ENCODE data around the gene USP6NL.
"Not testable (repeated sequence)": the region's sequence is repeated elsewhere in the genome, so short reads cannot be mapped to it uniquely, and the experiment has no call there.

The USP6NL gene

DNA sequence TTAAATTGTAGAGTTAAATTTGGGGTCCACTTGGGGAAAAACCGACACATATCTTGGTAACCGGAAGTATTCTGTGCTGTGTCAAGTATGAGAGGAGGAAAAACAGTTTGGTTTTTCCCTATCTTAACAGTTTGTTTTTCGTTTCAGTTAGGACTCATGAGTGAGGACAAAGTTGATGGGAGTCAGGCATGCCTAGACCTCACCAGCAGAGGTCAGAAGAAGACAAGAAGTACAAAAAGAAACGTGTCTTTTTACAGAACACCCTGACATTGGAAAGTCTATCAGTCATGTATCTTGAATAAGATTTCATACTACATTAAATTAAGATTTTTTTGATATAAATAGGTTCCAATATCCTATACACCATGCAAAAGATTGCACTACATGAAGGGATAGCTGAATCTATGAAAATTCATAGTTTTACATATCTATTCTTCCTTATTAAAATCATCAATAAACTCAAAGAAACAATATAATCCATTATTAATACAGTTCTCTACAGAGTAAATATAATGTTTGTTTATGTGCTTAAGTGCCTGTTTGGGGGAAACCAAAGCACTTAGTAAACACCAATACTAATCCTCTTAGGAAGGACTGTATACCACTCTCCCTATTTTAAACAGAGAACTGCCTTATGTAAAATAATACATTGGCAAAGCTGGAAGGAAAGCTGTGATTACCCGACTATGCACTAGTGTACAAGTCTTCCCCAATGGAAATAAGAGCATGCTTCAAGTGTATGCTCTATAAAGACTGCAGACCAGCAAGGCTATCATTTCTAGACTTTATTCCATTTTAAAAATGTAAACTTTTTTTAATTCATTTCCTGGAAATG lies 95.6 kb downstream of the USP6NL start:
- H3K4me1 Mint-ChIP-seq, result peaks cover 29% of the 10 kb centered on the region
- DNase-seq, result peak; percentile 31
- no peaks in the 10 kb centered on the region for H3K9me3 Mint-ChIP-seq
- ATAC-seq, result peak; percentile 60
- H3K4me3 Mint-ChIP-seq, result no peak overlapping the region
- peaks cover 2% of the 10 kb centered on the region for H3K27me3 Mint-ChIP-seq
- H3K27ac Mint-ChIP-seq, result no peak overlapping the region
- H3K36me3 Mint-ChIP-seq (ENCODE audit: low read depth), result no peaks in the 10 kb centered on the region

DNA sequence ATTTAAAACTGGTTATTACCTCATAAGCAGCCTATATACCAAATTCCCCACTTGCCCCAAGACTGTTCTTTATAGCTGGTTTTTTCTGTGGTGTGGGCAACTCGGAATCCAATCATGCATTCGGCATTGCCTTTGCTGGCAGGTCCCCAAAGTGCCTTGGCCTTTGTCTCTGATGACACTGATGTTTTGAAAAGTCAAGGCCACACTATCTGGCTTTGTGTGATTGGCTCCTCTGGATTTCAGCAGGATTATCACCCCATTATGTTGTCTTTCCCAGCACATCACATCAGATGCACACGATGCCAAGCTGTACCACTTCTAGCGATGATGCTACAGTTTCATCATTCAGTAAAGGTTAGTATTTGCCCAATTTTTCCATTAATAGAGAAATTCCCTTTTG lies 97.7 kb downstream of the USP6NL start:
- H3K4me1 Mint-ChIP-seq, result peaks cover 29% of the 10 kb centered on the region
- H3K27me3 Mint-ChIP-seq, result no peaks in the 10 kb centered on the region
- no peaks in the 10 kb centered on the region for H3K36me3 Mint-ChIP-seq (ENCODE audit: low read depth)
- no peak overlapping the region for H3K4me3 Mint-ChIP-seq
- no peak for ATAC-seq
- no peak for DNase-seq
- H3K9me3 Mint-ChIP-seq, result no peaks in the 10 kb centered on the region
- H3K27ac Mint-ChIP-seq, result no peak overlapping the region

DNA sequence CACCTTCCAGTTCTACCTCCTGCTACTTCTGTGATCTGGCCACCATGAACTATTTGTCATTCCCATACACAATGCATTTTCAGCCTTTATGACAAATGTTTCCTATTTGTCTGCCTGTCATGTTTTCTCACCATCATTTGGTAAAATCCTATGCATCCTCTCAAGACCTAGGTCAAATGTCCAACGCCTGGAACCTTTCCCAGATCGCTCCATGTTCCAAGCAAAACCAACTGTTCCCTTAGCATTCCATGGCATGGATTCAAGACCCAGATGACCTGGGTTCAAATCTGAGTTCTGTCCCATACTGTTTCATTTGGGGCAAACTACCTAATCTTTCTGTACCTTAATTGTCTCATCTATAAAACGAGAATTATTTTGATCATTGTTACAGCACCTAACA lies 98.9 kb downstream of the USP6NL start:
- no peak overlapping the region for H3K27ac Mint-ChIP-seq
- no peaks in the 10 kb centered on the region for H3K27me3 Mint-ChIP-seq
- H3K36me3 Mint-ChIP-seq (ENCODE audit: low read depth), result no peaks in the 10 kb centered on the region
- H3K4me3 Mint-ChIP-seq, result no peak overlapping the region
- H3K9me3 Mint-ChIP-seq, result no peaks in the 10 kb centered on the region
- ATAC-seq (no peak), DNase-seq (no peak)
- H3K4me1 Mint-ChIP-seq, result peaks cover 22% of the 10 kb centered on the region

DNA sequence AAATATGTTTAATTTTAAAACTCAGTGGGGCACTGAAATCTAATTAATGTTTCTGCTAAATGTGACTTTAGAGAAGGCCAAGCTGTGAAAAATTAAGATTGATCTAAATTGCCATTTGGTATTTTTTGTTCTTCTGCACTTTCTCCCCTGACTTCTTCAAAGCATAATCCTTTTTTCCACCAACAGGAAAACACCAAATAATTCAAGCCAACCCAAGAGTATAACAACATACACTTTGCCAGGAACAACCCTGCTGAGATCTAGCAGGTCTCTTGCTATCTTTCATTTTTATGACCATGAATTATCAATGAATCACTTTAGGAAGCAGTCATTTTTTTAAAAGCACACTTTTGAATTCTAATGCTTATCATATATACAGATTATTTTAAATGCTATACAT lies 100.1 kb downstream of the USP6NL start:
- Mint-ChIP-seq H3K36me3 (ENCODE audit: low read depth) (no peaks in the 10 kb centered on the region), H3K9me3 (no peaks in the 10 kb centered on the region), H3K27ac (no peak overlapping the region), H3K27me3 (no peaks in the 10 kb centered on the region), H3K4me3 (no peak overlapping the region), H3K4me1 (peaks cover 9% of the 10 kb centered on the region)
- no peak for DNase-seq
- ATAC-seq, result no peak

DNA sequence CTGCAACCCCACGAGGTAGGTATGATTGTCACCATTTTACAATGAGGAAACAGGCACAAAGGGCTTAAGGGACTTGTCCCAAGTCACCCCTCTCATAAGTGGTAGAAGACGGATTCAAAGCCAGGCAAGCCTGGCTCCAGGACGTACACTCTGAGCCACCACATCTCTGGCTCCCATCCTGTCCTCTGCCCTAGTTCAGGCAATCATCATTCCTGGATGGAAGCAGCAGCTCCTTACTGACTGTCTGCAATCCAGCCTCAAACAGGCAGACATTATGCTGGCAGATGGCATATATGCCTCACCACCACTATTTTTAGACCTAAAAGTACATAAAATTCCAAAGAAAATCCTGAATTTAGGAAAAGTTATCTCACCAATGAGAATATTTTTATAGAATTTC lies 100.7 kb downstream of the USP6NL start:
- no peak for ATAC-seq
- no peak for DNase-seq
- H3K4me1 Mint-ChIP-seq, result peaks cover 10% of the 10 kb centered on the region
- H3K27ac Mint-ChIP-seq, result no peak overlapping the region
- no peaks in the 10 kb centered on the region for H3K27me3 Mint-ChIP-seq
- H3K9me3 Mint-ChIP-seq, result no peaks in the 10 kb centered on the region
- no peaks in the 10 kb centered on the region for H3K36me3 Mint-ChIP-seq (ENCODE audit: low read depth)
- no peak overlapping the region for H3K4me3 Mint-ChIP-seq

DNA sequence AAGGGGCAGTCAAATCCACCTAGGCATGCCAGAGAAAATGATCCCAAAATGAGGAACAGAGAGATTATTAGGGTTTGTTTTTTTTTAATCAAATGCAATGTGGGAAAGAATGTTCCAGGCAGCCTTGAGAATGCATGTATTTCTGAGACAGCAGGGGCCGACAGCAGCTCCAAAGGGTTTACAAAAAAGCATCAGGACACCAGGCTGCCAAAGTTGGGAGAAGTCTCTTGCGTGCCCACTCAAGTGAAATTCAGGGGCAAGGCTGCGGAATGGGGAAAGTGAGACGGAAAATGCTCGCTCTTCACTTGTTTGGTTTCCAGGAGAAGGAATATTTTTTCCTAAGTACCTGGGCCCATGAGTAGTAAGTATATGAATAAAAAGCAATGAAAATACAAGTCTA lies 101.2 kb downstream of the USP6NL start:
- no peak overlapping the region for H3K27ac Mint-ChIP-seq
- H3K9me3 Mint-ChIP-seq, result no peaks in the 10 kb centered on the region
- no peak overlapping the region for H3K4me3 Mint-ChIP-seq
- DNase-seq (no peak), ATAC-seq (no peak)
- H3K36me3 Mint-ChIP-seq (ENCODE audit: low read depth), result no peaks in the 10 kb centered on the region
- H3K4me1 Mint-ChIP-seq, result peaks cover 10% of the 10 kb centered on the region
- H3K27me3 Mint-ChIP-seq, result no peaks in the 10 kb centered on the region

DNA sequence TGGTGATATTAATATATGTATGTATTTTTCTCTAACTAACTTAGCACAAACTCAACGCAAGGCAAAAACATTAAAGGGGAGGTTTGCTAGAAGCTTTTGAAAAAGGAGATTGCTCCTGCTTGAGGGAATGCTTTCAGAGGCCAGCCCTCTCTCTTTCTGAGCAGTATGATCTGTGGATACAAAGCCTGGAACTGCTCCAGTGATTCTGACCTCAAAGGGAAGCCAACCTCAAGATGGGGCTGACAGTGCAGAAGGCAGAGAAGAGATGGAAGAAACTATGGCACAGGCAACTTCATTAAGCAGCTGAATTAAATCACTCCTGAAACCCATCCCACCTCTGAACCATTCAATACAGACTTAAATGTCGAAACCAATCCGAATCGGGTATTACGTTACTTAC lies 102.4 kb downstream of the USP6NL start:
- ATAC-seq (no peak), DNase-seq (no peak)
- Mint-ChIP-seq H3K4me1 (peaks cover 16% of the 10 kb centered on the region), H3K27me3 (no peaks in the 10 kb centered on the region), H3K9me3 (no peaks in the 10 kb centered on the region), H3K4me3 (no peak overlapping the region), H3K36me3 (ENCODE audit: low read depth) (no peaks in the 10 kb centered on the region), H3K27ac (no peak overlapping the region)

DNA sequence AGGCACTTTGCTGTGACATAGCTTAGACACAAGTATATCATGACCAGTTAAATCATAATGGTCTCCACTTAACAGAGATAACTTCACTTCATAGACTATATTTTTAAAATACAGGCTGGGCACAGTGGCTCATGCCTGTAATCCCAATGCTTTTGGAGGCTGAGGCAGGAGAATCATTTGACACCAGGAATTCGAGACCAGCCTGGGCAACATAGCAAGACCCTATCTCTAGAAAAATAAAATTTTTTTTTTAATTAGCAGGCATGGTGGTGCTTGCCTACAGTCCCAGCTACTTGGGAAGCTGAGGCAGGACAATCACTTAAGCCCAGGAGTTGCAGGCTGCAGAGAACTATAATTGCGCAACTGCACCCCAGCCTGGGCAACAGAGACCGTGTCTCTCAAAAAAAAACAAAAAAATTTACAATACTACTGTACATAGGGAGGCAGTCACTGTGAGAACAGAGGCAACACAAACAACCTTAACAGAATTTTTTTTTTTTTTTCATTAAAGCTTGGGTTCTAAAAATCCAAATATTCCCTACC lies 105.1 kb downstream of the USP6NL start:
- Mint-ChIP-seq H3K9me3 (no peaks in the 10 kb centered on the region), H3K4me1 (peaks cover 16% of the 10 kb centered on the region), H3K4me3 (no peak overlapping the region), H3K27me3 (no peaks in the 10 kb centered on the region), H3K27ac (no peak overlapping the region), H3K36me3 (ENCODE audit: low read depth) (no peaks in the 10 kb centered on the region)
- ATAC-seq (no peak), DNase-seq (no peak)

DNA sequence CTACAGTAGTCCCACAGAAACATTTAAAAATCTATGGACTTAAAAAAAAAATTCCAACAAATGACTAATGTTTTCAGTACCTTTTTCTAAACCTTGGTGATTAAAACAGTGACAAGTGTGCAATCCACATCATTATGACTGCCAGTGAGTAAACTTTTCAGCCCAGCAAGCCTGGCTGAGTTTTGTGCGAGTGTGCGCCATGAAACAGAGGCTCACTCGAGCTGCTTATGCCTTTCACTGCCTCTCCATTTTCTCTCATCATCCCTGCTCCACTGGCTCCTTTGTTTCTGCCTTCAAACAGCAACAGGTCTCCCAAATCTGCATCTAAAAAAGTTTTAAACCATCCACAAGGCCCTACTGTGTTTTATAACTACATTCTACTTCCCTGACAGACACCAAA lies 105.8 kb downstream of the USP6NL start:
- no peaks in the 10 kb centered on the region for H3K36me3 Mint-ChIP-seq (ENCODE audit: low read depth)
- H3K27ac Mint-ChIP-seq, result no peak overlapping the region
- no peaks in the 10 kb centered on the region for H3K9me3 Mint-ChIP-seq
- peak; percentile 8 for DNase-seq
- H3K4me3 Mint-ChIP-seq, result no peak overlapping the region
- H3K27me3 Mint-ChIP-seq, result no peaks in the 10 kb centered on the region
- ATAC-seq, result peak; percentile 73
- peaks cover 16% of the 10 kb centered on the region for H3K4me1 Mint-ChIP-seq

DNA sequence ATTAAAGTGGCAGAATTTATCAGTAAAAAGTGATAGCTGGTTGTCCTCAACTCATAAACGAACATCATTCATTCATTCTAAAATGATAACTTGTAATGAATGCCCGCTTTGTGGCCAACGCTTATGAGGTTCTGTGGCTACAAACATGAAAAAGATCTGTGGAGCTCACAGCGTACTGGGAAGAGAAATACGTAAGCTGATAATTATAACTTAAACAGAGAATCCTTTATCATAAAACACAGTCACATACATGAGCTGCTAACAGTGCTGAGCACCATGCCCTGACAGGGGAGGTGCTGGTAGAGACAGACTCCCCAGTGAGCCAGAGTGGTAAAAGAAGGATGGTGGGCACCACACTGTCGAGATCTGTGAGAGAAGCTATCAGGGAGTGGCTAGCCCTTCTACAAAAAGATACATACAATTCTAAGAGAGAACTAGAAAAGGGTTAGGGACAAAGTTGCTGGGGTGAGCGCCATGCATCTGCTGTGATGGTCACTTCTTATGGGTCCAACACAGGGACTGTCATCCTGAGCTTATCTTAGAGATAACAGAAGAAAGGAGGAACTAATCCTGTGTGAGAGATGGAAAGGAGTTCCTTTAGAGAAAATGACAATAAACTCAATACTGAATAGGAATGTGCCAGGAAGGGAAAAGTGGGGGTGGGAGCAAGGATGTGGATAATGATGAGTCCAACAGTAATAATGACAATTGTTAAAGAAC lies 106.7 kb downstream of the USP6NL start:
- Mint-ChIP-seq H3K27ac (peak overlapping the region; percentile 23), H3K9me3 (no peaks in the 10 kb centered on the region), H3K36me3 (ENCODE audit: low read depth) (no peaks in the 10 kb centered on the region), H3K4me3 (no peak overlapping the region), H3K27me3 (no peaks in the 10 kb centered on the region), H3K4me1 (peaks cover 16% of the 10 kb centered on the region)
- DNase-seq, result no peak
- no peak for ATAC-seq

DNA sequence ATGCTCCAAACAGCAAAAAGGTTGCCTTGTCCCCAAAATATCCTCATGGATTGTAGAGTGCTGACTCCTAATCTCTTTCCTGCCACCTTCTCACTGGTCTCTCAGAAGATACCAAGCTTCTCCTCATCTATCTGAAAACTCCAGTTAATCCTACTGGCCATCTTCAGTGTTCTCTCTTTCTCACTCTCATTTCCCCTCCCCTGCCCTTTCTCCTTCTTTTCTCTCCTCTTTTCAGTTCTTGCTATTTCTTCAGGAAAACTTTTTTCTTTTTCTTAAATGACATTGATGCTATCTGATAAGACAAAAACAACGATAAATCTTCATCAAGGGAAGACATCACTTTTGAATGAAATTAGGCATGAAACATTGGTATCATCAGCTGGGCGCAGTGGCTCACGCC lies 109.8 kb downstream of the USP6NL start:
- H3K9me3 Mint-ChIP-seq, result no peaks in the 10 kb centered on the region
- H3K36me3 Mint-ChIP-seq (ENCODE audit: low read depth), result peaks cover 2% of the 10 kb centered on the region
- no peak for DNase-seq
- peaks cover 16% of the 10 kb centered on the region for H3K4me1 Mint-ChIP-seq
- no peak for ATAC-seq
- no peak overlapping the region for H3K4me3 Mint-ChIP-seq
- H3K27me3 Mint-ChIP-seq, result no peaks in the 10 kb centered on the region
- no peak overlapping the region for H3K27ac Mint-ChIP-seq

DNA sequence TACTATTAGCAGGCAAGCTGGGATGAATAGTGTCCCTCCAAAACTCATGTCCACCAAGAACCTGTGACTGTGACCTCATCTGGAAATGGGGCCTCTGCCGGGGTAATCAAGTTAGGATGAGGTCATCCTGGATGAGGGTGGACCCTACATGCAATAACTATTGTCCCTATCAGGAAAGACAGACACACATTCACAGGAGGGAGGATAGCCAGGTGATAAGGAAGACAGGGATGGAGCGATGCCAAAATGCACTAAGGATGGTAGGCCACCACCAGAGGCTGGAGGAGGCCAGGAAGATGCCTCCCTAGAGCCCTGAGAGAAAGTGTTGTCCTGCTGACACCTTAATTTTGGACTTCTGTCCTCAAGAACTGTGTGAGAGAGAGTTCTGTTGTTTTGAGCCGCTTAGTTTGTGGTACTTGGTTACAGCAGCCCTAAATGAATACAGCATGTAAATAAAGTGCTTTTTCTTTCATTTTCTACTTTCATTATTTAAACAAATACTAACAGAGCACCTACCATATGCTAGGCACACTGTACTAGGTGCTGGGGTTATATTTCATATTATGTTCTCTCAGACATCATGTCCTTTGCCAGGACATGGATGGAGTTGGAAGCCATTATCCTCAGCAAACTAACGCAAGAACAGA lies 111.9 kb downstream of the USP6NL start:
- no peaks in the 10 kb centered on the region for H3K9me3 Mint-ChIP-seq
- no peak overlapping the region for H3K27ac Mint-ChIP-seq
- no peak overlapping the region for H3K4me3 Mint-ChIP-seq
- DNase-seq, result no peak
- H3K36me3 Mint-ChIP-seq (ENCODE audit: low read depth), result peaks cover 2% of the 10 kb centered on the region
- H3K27me3 Mint-ChIP-seq, result no peaks in the 10 kb centered on the region
- H3K4me1 Mint-ChIP-seq, result no peaks in the 10 kb centered on the region
- ATAC-seq, result no peak

DNA sequence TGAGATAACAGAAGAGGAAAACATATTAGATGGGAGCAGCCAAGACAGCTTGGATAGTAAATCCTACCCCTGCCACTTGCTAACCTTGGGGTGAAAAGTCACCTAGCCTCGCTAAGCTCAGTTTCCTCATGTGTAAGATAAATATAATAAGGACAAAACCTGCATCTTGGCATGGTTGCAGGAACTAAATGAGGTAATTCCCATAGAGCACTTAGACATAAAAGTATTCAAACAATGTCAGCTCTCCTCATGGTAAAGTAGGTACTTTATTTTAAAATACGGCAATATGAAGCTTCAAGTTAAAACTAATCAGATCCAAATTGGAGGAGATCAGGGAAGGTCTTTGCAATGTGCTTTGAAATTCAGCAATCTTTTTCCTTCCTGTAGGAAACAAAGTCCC lies 113.1 kb downstream of the USP6NL start:
- peaks cover 2% of the 10 kb centered on the region for H3K36me3 Mint-ChIP-seq (ENCODE audit: low read depth)
- H3K4me3 Mint-ChIP-seq, result no peak overlapping the region
- H3K27ac Mint-ChIP-seq, result no peak overlapping the region
- no peaks in the 10 kb centered on the region for H3K4me1 Mint-ChIP-seq
- DNase-seq (no peak), ATAC-seq (no peak)
- no peaks in the 10 kb centered on the region for H3K9me3 Mint-ChIP-seq
- H3K27me3 Mint-ChIP-seq, result no peaks in the 10 kb centered on the region

DNA sequence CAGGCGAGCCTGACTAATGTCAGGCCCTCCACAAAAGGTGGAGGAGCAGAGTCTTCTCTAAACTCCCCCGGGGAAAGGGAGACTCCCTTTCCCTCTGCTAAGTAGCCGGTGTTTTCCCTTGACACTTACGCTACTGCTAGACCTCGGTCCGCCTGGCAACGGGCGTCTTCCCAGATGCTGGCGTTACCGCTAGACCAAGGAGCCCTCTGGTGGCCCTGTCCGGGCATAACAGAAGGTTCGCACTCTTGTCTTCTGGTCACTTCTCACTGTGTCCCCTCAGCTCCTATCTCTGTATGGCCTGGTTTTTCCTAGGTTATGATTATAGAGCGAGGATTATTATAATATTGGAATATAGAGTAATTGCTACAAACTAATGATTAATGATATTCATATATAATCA lies 116.5 kb downstream of the USP6NL start:
- ATAC-seq; H3K36me3 Mint-ChIP-seq (ENCODE audit: low read depth): not testable (repeated sequence)

DNA sequence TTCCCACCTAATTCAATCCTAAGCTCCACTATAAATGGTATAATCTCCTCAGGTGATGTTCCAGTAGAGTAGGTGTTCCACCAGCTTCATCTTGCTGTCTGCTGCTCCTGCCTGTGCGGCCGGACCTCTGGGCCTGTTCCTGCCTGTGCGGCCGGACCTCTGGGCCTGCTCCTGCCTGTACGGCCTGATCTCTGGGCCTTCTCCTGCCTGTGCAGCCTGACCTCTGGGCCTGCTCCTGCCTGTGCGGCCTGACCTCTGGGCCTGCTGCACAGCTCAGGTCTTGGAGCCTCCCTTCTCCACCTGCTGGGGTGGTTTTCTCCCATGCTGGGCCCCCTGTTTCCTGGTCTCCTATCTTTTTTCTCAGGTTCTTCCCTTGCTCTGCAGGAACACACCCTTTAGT lies 117.8 kb downstream of the USP6NL start:
- peaks cover 9% of the 10 kb centered on the region for H3K36me3 Mint-ChIP-seq (ENCODE audit: low read depth)
- no peak overlapping the region for H3K27ac Mint-ChIP-seq
- no peaks in the 10 kb centered on the region for H3K4me1 Mint-ChIP-seq
- H3K4me3 Mint-ChIP-seq, result no peak overlapping the region
- DNase-seq (no peak), ATAC-seq (no peak)
- no peaks in the 10 kb centered on the region for H3K9me3 Mint-ChIP-seq
- H3K27me3 Mint-ChIP-seq, result no peaks in the 10 kb centered on the region

More for the DNA sequence above, 116.5 kb downstream of the USP6NL start:
- H3K4me1 Mint-ChIP-seq, DNase-seq, H3K4me3 Mint-ChIP-seq, H3K27me3 Mint-ChIP-seq, H3K9me3 Mint-ChIP-seq, H3K27ac Mint-ChIP-seq: not testable (repeated sequence)

Data from activated naive CD8-positive, alpha-beta T cell treated with anti-CD3 and anti-CD28 coated beads, Interleukin-2, amount 50 U/mL, for 24 hours (primary cell).